Body of pancreas (tissue), 4 donors: ENCODE data around the gene TRAPPC12.

Experiments used
- POLR2A ChIP-seq, 3 donors: fragments of 450-650 bp; IDR thresholded peaks; one replicate each; pipeline ENCODE4 v1.6.1; 2016; ENCODE audit warnings: antibody characterized with exemption in 3 of 3, mild to moderate bottlenecking in 2 of 3
- TF ChIP-seq, protein P1 (sequence below), 7 experiments: fragments of 450-650 bp in 4 of 7; fragments of 200-600 bp in 3 of 7; sonication (generic) in 3 of 7; IDR thresholded peaks; one replicate each; pipeline ENCODE4 v1.5.1; 2016 to 2019; ENCODE audit warnings: antibody characterized with exemption in 7 of 7

DNA sequence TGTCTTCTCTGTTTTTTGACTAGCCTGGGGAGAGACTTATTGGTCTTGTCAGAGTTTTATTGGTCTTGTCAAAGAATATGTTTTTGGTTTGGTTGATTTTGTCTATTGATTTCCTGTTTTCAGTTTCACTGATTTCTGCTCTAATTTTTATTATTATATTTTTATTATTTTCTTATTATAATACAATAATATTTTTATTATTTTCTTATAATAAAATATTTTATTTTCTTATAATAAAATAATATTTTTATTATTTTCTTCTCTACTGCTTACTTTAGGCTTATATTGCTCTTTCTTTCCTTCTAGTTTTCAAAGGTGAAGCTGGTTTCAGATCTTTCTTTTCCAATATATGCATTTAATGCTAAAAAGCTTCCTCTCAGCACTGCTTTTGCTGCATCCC, 62.0 kb downstream of the TRAPPC12 start:
- TF ChIP-seq, protein P1, sequence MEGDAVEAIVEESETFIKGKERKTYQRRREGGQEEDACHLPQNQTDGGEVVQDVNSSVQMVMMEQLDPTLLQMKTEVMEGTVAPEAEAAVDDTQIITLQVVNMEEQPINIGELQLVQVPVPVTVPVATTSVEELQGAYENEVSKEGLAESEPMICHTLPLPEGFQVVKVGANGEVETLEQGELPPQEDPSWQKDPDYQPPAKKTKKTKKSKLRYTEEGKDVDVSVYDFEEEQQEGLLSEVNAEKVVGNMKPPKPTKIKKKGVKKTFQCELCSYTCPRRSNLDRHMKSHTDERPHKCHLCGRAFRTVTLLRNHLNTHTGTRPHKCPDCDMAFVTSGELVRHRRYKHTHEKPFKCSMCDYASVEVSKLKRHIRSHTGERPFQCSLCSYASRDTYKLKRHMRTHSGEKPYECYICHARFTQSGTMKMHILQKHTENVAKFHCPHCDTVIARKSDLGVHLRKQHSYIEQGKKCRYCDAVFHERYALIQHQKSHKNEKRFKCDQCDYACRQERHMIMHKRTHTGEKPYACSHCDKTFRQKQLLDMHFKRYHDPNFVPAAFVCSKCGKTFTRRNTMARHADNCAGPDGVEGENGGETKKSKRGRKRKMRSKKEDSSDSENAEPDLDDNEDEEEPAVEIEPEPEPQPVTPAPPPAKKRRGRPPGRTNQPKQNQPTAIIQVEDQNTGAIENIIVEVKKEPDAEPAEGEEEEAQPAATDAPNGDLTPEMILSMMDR (IDR thresholded peaks at IDR 0.05), result no peak
- no peak for TF ChIP-seq POLR2A (IDR thresholded peaks at IDR 0.05)
